GM12865 (cell line): Measurements from ENCODE around the gene TBX20.
"Not testable (repeated sequence)": the region's sequence is repeated elsewhere in the genome, so short reads cannot be mapped to it uniquely, and the experiment has no call there.

Experiments used
- DNase-seq: peaks from one replicate; pipeline ENCODE4 v3.0.0; 2010; ENCODE audit warnings: low read depth
- H3K4me3 ChIP-seq: 2 replicates; pipeline ENCODE4 v1.5.1; 2011; ENCODE audit warnings: mild to moderate bottlenecking, low read depth, low read length, control low read depth
- TF ChIP-seq, protein P1 (sequence below): IDR thresholded peaks from 2 replicates; pipeline ENCODE4 v1.5.1; 2011; ENCODE audit warnings: low read length, control low read depth, low read depth, inconsistent platforms; ENCODE audit not compliant: insufficient read depth; ENCODE audit errors: missing control alignments

Gene TBX20

DNA sequence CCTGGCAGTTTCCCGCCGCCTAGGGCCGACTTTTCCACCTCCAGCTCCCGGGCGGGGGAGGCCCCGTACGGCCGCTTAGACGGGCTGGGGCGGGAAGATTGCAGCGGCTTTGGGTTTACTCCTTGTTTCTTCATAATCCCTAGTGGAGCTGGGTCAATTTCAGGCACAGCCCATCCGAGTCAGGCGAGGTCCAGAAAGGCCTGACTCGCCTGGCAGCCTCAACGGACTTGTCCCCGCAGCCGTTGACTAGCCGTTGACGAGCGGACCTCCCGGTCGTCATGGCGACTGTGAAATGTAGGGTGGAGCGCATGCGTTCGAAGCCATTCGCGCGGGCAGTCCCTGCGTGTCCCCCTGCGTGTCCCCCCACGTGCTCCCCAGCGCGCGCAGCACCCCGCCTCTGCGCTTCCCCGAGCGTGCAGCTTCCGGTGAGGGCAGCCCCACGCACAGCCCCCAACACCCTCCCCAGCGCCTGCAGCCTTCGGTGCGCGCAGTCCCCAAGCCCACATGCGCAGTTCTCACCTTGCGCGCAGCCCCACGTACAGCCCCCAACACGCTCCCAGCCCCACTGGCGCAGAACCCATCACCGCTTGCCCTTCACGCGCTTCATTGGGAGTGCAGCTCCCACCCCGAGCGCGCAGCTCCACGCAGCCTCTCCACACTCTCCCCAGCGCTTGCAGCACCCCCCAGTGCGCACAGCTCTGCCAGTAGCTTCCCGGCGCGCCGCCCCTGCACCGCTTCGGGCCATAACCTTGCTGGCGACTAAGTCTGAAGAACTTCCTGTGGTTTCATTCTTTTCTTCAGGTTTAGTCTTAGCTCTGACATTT lies 67.8 kb downstream of the TBX20 start:
- H3K4me3 ChIP-seq: no peak overlapping the region

GRCh38 chr7:35185578-35185907 lies 68.4 kb downstream of the TBX20 start:
- not testable (repeated sequence) for H3K4me3 ChIP-seq, DNase-seq

More for the DNA sequence above, 67.8 kb downstream of the TBX20 start:
- no peak for DNase-seq
- TF ChIP-seq, protein P1, sequence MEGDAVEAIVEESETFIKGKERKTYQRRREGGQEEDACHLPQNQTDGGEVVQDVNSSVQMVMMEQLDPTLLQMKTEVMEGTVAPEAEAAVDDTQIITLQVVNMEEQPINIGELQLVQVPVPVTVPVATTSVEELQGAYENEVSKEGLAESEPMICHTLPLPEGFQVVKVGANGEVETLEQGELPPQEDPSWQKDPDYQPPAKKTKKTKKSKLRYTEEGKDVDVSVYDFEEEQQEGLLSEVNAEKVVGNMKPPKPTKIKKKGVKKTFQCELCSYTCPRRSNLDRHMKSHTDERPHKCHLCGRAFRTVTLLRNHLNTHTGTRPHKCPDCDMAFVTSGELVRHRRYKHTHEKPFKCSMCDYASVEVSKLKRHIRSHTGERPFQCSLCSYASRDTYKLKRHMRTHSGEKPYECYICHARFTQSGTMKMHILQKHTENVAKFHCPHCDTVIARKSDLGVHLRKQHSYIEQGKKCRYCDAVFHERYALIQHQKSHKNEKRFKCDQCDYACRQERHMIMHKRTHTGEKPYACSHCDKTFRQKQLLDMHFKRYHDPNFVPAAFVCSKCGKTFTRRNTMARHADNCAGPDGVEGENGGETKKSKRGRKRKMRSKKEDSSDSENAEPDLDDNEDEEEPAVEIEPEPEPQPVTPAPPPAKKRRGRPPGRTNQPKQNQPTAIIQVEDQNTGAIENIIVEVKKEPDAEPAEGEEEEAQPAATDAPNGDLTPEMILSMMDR: no peak

DNA sequence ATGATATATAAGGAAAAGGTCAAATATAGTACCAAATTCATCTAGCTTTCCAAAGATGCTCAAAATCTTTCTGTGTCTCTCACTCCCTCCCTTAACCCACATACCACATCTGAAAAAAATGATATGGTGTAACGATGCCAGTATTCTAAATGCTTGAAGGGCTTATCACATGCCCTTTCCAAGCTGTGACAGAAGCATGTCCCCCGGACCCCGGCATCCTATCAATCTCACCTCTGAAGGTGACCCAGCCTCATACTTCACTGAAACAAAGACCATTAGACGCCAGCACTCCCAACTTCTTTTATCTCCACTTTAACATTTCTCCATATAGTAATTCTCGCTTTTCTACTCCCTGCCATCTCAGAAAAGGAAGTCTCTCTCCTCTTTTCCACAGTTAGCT lies 68.9 kb downstream of the TBX20 start:
- not testable (repeated sequence) for DNase-seq, H3K4me3 ChIP-seq

DNA sequence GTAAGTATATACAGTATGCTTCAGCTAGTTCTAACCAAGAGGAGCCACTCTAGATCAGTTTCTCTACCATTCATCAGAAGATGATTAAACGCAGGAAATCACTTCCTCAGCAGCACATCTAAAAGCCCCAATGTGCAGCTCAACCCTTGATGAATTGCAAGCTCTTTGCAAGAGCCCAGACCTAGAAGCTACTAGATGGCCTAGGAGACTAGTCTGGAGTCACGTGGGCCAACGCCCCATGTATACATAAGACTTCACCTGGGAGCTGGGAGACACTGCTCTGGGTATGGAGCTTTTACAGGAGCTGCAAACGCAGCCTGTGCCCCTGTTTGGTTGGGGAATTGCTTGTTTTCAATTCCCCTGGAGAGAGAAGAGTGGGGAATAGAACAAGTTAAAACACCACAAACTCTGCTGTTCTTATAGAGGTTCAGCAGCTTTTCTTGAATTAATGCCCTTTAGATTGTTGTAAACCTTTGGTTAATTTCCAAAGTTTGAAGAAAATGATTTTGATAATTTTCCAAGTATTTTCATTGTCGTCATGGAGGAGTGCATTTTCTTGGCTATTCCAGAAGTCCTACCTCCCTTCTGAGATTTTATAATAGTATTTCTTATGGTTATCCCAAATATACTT lies 69.9 kb downstream of the TBX20 start:
- DNase-seq: not testable (repeated sequence)

DNA sequence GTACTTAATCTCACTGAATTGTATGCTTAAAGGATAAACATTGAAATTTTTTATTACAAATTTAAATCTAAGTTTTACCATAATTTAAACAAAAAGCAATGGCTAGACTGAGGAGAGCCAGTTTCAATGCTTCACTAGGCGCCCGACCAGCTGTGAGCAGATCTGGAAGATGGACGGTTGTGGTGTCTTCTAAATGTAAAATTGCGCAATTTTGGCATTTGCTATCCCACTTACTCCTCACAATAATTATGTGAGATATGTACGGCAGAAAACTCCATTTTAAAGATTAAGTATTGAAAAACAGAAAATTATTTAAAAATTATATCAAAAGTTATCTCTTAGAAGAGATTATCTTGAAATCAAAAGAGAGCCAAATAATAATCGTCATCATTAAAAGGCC lies 73.2 kb downstream of the TBX20 start:
- DNase-seq: not testable (repeated sequence)

More for the DNA sequence above, 69.9 kb downstream of the TBX20 start:
- H3K4me3 ChIP-seq: not testable (repeated sequence)

DNA sequence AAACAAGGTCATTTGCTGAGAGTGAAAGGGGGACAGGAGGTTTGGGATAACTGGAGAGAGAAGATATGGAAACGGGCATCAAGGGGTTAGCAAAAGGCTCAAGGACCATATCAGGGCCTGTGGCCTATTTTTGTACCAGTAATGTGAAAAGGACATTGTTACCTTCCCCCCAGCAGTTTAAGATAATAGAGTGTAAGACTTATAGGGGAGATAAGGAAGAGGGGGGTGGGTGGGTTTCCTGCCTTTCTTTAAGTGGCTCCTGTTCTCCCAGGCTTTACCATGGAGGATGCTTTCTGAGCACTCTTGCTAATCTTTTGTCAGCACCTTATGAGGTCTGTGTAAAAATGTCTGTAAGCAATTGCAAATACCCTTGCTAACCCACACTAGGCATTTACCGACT lies 80.7 kb downstream of the TBX20 start:
- not testable (repeated sequence) for H3K4me3 ChIP-seq, DNase-seq

More for the DNA sequence above, 73.2 kb downstream of the TBX20 start:
- H3K4me3 ChIP-seq: not testable (repeated sequence)

DNA sequence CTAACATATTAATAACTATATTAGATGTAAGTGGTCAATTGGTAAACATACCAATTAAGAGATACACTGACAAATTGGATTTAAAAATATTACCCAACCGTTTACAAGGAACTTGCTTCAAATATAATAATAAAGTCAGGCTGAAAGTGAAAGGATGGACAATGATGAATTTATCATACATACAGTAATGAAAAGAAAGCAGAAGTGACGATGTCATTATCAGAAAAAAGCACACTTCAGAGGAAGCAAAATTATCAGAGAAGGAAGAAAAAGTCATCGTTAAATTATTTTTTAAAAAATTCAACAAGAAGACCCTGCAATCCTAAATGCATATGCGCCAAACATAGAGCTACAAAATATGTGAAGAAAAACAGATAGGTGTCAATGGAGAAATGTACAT lies 81.8 kb downstream of the TBX20 start:
- not testable (repeated sequence) for DNase-seq, H3K4me3 ChIP-seq

GRCh38 chr7:35167658-35168057 lies 86.2 kb downstream of the TBX20 start:
- DNase-seq, H3K4me3 ChIP-seq: not testable (repeated sequence)

DNA sequence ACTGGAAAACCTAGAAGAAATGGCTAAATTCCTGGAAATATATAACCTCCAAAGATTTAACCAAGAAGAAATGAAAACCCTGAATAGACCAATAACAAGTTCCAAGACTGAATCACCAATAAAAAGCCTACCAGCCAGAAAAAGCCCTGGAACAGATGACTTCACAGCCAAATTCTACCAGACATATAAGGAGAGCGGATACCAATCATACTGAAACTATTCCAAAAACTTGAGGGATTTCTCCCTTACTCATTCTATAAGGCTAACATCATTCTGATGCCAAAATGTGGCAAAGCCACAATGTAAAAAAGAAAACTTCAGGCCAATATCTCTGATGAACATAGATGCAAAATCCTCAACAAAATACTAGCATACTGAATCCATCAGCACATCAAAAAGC lies 86.7 kb downstream of the TBX20 start:
- not testable (repeated sequence) for DNase-seq, H3K4me3 ChIP-seq

GRCh38 chr7:35161059-35161740 lies 92.7 kb downstream of the TBX20 start:
- H3K4me3 ChIP-seq, DNase-seq: not testable (repeated sequence)
